Testis (tissue), 3 donors: Measurements from ENCODE around the gene GRM2. TPM values are rescaled to one million over a fixed set of nuclear protein-coding genes. Genes with fewer than 3 reads are reported as not detected.

Experiments
- DNase-seq: peaks from one replicate; pipeline ENCODE4 v3.0.0-alpha.2; 2019
- H3K27ac ChIP-seq, 2 donors: fragments of 200-600 bp; sonication (generic); one replicate each; pipeline ENCODE4 v1.5.1; 2019
- H3K27me3 ChIP-seq: fragments of 200-600 bp; sonication (generic); one replicate; pipeline ENCODE4 v1.5.1; 2019
- H3K36me3 ChIP-seq: fragments of 200-600 bp; sonication (generic); one replicate; pipeline ENCODE4 v1.5.1; 2017; ENCODE audit warnings: low read depth; ENCODE audit errors: missing control alignments
- H3K4me1 ChIP-seq: fragments of 200-600 bp; sonication (generic); one replicate; pipeline ENCODE4 v1.5.1; 2019
- H3K4me3 ChIP-seq, 2 donors: fragments of 200-600 bp; sonication (generic); one replicate each; pipeline ENCODE4 v1.5.1; 2017 to 2019
- H3K9me3 ChIP-seq: fragments of 200-600 bp; sonication (generic); one replicate; pipeline ENCODE4 v1.5.1; 2017
- CTCF ChIP-seq, 3 experiments: fragments of 450-650 bp in 2 of 3; fragments of 200-600 bp in 1 of 3; sonication (generic) in 1 of 3; IDR thresholded peaks; one replicate each; pipeline ENCODE4 v1.5.1; 2016 to 2019; ENCODE audit warnings: antibody characterized with exemption in 3 of 3, mild to moderate bottlenecking in 2 of 3, moderate library complexity in 1 of 3
- POLR2A ChIP-seq: fragments of 450-650 bp; IDR thresholded peaks from one replicate; pipeline ENCODE4 v1.6.1; 2017; ENCODE audit warnings: antibody characterized with exemption, mild to moderate bottlenecking, moderate library complexity
- WGBS, 2 donors: methylation state at CpG; one replicate each; pipeline ENCODE4 v1.1.5; 2018; 5-methylcytosine and 5-hydroxymethylcytosine counted together
- intact Hi-C: fragments of 100-400 bp; cut with DNase I; formaldehyde crosslinking; loops from one replicate; pipeline ENCODE4 v1.15.1; 2023; ENCODE audit warnings: low total_unique reads
- polyA plus RNA-seq: library from polyadenylated mRNA; stranded (reverse); fragments of 350-450 nt; fragmentation: Illumina TruSeq; extraction: RNeasy Lipid Tissue Mini Kit (QIAGEN cat#74804); gene quantifications from one replicate; pipeline ENCODE4 v1.2.3, GENCODE V29; 2014; ENCODE audit warnings: low read depth, low replicate concordance; ENCODE audit not compliant: insufficient read depth
- total RNA-seq, 2 donors: library from RNA; depleted of rRNA; stranded (reverse); fragments of >200 nt; gene quantifications; one replicate each; pipeline ENCODE4 v1.2.3, GENCODE V29; 2016

The GRM2 gene
- total and polyA plus RNA-seq, 3 donors from 2014 or later = 10.7 to 34.7 (median 16.9) TPM

- TF ChIP-seq POLR2A (no peak), CTCF (IDR thresholded peaks at IDR 0.05) (no peak)
- Histone ChIP-seq H3K9me3 (no peaks in the 10 kb centered on the region), H3K4me1 (no peaks in the 10 kb centered on the region), H3K27me3 (no peaks in the 10 kb centered on the region), H3K4me3 (no peak overlapping the region), H3K27ac (no peak overlapping the region), H3K36me3 (no peaks in the 10 kb centered on the region)
- intact Hi-C loops = no loop called here
- DNase-seq = no peak
Observed at GRCh38 chr3:51729042-51729633, 22.3 kb downstream of the GRM2 start.

GRCh38 chr3:51733859-51734571 is 27.1 kb downstream of the GRM2 start:
- Histone ChIP-seq H3K36me3 (no peaks in the 10 kb centered on the region), H3K27me3 (no peaks in the 10 kb centered on the region), H3K9me3 (no peaks in the 10 kb centered on the region), H3K27ac (no peak overlapping the region), H3K4me1 (no peaks in the 10 kb centered on the region), H3K4me3 (no peak overlapping the region)
- no peak for DNase-seq
- no peak for TF ChIP-seq POLR2A
- 91 to 92% methylated on average over 4 of the region's 4 CpGs for WGBS, 2 donors
- intact Hi-C loops = no loop called here

GRCh38 chr3:51734572-51734907 is 27.7 kb downstream of the GRM2 start:
- no peaks in the 10 kb centered on the region for H3K36me3 ChIP-seq
- no peaks in the 10 kb centered on the region for H3K27me3 ChIP-seq
- no peak overlapping the region for H3K27ac ChIP-seq
- no peak for DNase-seq
- WGBS, 2 donors = 51 to 52% methylated on average over 3 of the region's 3 CpGs
- TF ChIP-seq CTCF (IDR thresholded peaks at IDR 0.05) = no peak
- TF ChIP-seq POLR2A = no peak
- intact Hi-C loops = no loop called here
- no peaks in the 10 kb centered on the region for H3K4me1 ChIP-seq
- no peak overlapping the region for H3K4me3 ChIP-seq
- no peaks in the 10 kb centered on the region for H3K9me3 ChIP-seq

GRCh38 chr3:51735039-51735438 is 28.2 kb downstream of the GRM2 start:
- no peak for DNase-seq
- Histone ChIP-seq H3K9me3 (no peaks in the 10 kb centered on the region), H3K36me3 (no peaks in the 10 kb centered on the region), H3K4me1 (no peaks in the 10 kb centered on the region), H3K27ac (no peak overlapping the region), H3K4me3 (no peak overlapping the region), H3K27me3 (no peaks in the 10 kb centered on the region)
- intact Hi-C loops = no loop called here
- 84 to 85% methylated on average over 3 of the region's 3 CpGs for WGBS, 2 donors
- TF ChIP-seq POLR2A (no peak), CTCF (IDR thresholded peaks at IDR 0.05) (no peak)

GRCh38 chr3:51735950-51736349 is 29.1 kb downstream of the GRM2 start:
- no peak for DNase-seq
- Histone ChIP-seq H3K4me3 (no peak overlapping the region), H3K9me3 (no peaks in the 10 kb centered on the region), H3K36me3 (no peaks in the 10 kb centered on the region), H3K4me1 (no peaks in the 10 kb centered on the region), H3K27ac (no peak overlapping the region), H3K27me3 (no peaks in the 10 kb centered on the region)
- WGBS, 2 donors = 71 to 91% methylated on average over 2 of the region's 2 CpGs
- intact Hi-C loops = no loop called here
- TF ChIP-seq CTCF (IDR thresholded peaks at IDR 0.05) = no peak
- TF ChIP-seq POLR2A = no peak
